ENCODE data around the gene PLPP6. TPM values are rescaled to one million over a fixed set of nuclear protein-coding genes. Genes with fewer than 3 reads are reported as not detected.

Gene PLPP6
- total and polyA plus RNA-seq, 2 of the 8 experiments (the other 6 are each of a cell fraction or from before 2014, with no cell fraction given), result 11.8 to 13.3 TPM

DNA sequence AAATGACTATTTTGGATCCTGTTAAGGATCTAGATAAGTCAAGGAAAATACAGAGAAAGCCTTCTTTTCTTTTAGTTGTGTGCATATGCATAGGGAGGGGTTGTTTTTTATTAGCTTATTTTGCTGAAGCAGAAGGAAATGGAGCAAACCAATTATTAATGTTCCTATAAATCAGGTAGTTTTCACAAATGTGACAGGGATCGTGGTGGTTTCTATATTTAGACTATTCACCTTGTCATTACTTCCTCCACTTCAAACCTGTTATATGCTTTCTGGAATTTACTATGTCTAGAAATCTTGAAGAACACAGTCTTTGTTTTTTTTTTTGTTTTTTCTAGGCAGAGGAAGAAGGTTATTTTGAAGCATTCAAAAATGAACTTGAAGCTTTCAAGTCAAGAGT lies 39.4 kb downstream of the PLPP6 start:
- no peaks in the 10 kb centered on the region for H3K23me2 ChIP-seq (ENCODE audit: low read depth, low read length)
- H2BK5ac ChIP-seq (ENCODE audit: low read depth, low read length), result no peak overlapping the region
- no peaks in the 10 kb centered on the region for H3K9me3 ChIP-seq (ENCODE audit: insufficient read depth in 2 of 2, low read depth in 1 of 2, low read length in 1 of 2)
- H3K79me2 ChIP-seq (ENCODE audit: control insufficient read depth in 1 of 2, insufficient read depth in 2 of 2, low read length in 2 of 2), result no peaks in the 10 kb centered on the region
- no peak overlapping the region for H3K4ac ChIP-seq (replicated peaks; ENCODE audit: insufficient read length, low read depth, low read length)
- peaks cover 3 to 37% (median 8%) of the 10 kb centered on the region in 4 experiments; a peak in 4 of 8 replicates for H3K36me3 ChIP-seq (ENCODE audit: control insufficient read depth in 2 of 4, insufficient read depth in 4 of 4, low read length in 3 of 4)
- no peak overlapping the region for H3K56ac ChIP-seq (replicated peaks; ENCODE audit: insufficient read length, low read depth, low read length)
- H4K5ac ChIP-seq (ENCODE audit: insufficient read length, low read depth, low read length), result no peak overlapping the region
- H2AFZ ChIP-seq (ENCODE audit: low read length), result no peak overlapping the region
- no peak overlapping the region for H3K4me3 ChIP-seq (ENCODE audit: extremely low read depth in 1 of 4, insufficient read depth in 2 of 4, low read depth in 3 of 4, low read length in 4 of 4)
- H3K27ac ChIP-seq (ENCODE audit: low read depth, low read length), result no peak overlapping the region
- H3K4me1 ChIP-seq (replicated peaks in 1 of 4; ENCODE audit: control insufficient read depth in 3 of 4, insufficient read depth in 4 of 4, low read length in 3 of 4), result no peaks in the 10 kb centered on the region
- no peak overlapping the region for H2AK5ac ChIP-seq (ENCODE audit: low read depth, low read length)
- no peak for TF ChIP-seq KDM4A (IDR thresholded peaks at IDR 0.05; ENCODE audit: low read depth, low read length, severe bottlenecking)
- TF ChIP-seq POLR2AphosphoS5 (IDR thresholded peaks at IDR 0.05; ENCODE audit: low read depth, low read length), result no peak
- TF ChIP-seq TCF12 (IDR thresholded peaks at IDR 0.05; ENCODE audit: low read depth, low read length), result no peak
- TF ChIP-seq, protein P1, sequence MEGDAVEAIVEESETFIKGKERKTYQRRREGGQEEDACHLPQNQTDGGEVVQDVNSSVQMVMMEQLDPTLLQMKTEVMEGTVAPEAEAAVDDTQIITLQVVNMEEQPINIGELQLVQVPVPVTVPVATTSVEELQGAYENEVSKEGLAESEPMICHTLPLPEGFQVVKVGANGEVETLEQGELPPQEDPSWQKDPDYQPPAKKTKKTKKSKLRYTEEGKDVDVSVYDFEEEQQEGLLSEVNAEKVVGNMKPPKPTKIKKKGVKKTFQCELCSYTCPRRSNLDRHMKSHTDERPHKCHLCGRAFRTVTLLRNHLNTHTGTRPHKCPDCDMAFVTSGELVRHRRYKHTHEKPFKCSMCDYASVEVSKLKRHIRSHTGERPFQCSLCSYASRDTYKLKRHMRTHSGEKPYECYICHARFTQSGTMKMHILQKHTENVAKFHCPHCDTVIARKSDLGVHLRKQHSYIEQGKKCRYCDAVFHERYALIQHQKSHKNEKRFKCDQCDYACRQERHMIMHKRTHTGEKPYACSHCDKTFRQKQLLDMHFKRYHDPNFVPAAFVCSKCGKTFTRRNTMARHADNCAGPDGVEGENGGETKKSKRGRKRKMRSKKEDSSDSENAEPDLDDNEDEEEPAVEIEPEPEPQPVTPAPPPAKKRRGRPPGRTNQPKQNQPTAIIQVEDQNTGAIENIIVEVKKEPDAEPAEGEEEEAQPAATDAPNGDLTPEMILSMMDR (IDR thresholded peaks at IDR 0.05; ENCODE audit: control extremely low read depth in 1 of 3, insufficient read depth in 1 of 3, low read depth in 1 of 3, low read length in 3 of 3), result no peak
- no peak for TF ChIP-seq CHD2 (IDR thresholded peaks at IDR 0.05; ENCODE audit: low read length)
- TF ChIP-seq EP300 (IDR thresholded peaks at IDR 0.05; ENCODE audit: borderline replicate concordance in 1 of 2, low read depth in 2 of 2, low read length in 2 of 2), result no peak
- no peak overlapping the region for H2BK12ac ChIP-seq (ENCODE audit: low read depth, low read length)
- no peak overlapping the region for H2BK20ac ChIP-seq (ENCODE audit: low read length)
- H3K23ac ChIP-seq (ENCODE audit: insufficient read length), result no peak overlapping the region
- no peaks in the 10 kb centered on the region for H4K20me1 ChIP-seq (replicated peaks in 1 of 2; ENCODE audit: control insufficient read depth in 1 of 2, insufficient read depth in 2 of 2, low read length in 2 of 2)
- H3K27me3 ChIP-seq (replicated peaks in 1 of 4; ENCODE audit: control insufficient read depth in 3 of 4, extremely low read depth in 1 of 4, insufficient read depth in 3 of 4, low read length in 3 of 4), result no peaks in the 10 kb centered on the region
- no peak overlapping the region for H3K18ac ChIP-seq (ENCODE audit: extremely low read depth, low read length)
- 95% methylated on average over 1 of the region's 1 CpG; no CpG with 5 or more reads in 1 of the 2 experiments for WGBS, 2 experiments (ENCODE audit: extremely low coverage in 1 of 2, insufficient coverage in 1 of 2, insufficient read length in 1 of 2, insufficient replicate concordance in 2 of 2, low coverage in 1 of 2, low lambda C conversion rate in 2 of 2, missing lambda C conversion rate in 1 of 2)
- no peak overlapping the region for H3K4me2 ChIP-seq (ENCODE audit: insufficient read depth in 1 of 2, low read depth in 2 of 2, low read length in 2 of 2)
- no peak for DNase-seq (ENCODE audit: low read depth in 1 of 2, low spot score in 2 of 2)
- no peak overlapping the region for H4K8ac ChIP-seq (ENCODE audit: extremely low read depth, insufficient read depth, low read length)
- H3K9ac ChIP-seq (replicated peaks in 1 of 4; ENCODE audit: extremely low read depth in 1 of 4, low read depth in 3 of 4, low read length in 3 of 4), result no peak overlapping the region
- H3K79me1 ChIP-seq (ENCODE audit: low read depth, low read length), result no peaks in the 10 kb centered on the region
- no peak for FAIRE-seq
- CTCF ChIA-PET (ENCODE audit: partially characterized antibody), result no interaction called here
- H2BK120ac ChIP-seq (replicated peaks; ENCODE audit: low read depth, low read length), result no peak overlapping the region
- no peak overlapping the region for H2BK15ac ChIP-seq (ENCODE audit: low read length)
- POLR2A ChIA-PET (ENCODE audit: partially characterized antibody), result interaction anchor here (1.3 kb wide), 1 partner anchor 10 kb away, joined by 4 read pairs; no protein-coding TSS in a partner anchor
- no peak overlapping the region for H3K14ac ChIP-seq (ENCODE audit: insufficient read length)
- no peak overlapping the region for H4K91ac ChIP-seq (replicated peaks; ENCODE audit: insufficient read length, low read length)

Data from H1 (cell line).